Left ventricle myocardium inferior (tissue), 1 donor: ENCODE measurements around the gene ZNF620. TPM values are rescaled to one million over a fixed set of nuclear protein-coding genes. Genes with fewer than 3 reads are reported as not detected.
"Not testable (repeated sequence)": the region's sequence is repeated elsewhere in the genome, so short reads cannot be mapped to it uniquely, and the experiment has no call there.

Experiments used
- DNase-seq: peaks from one replicate; pipeline ENCODE4 v3.0.0-alpha.2; 2020
- H3K27ac ChIP-seq: fragments of 200-600 bp; replicated peaks from 2 replicates; pipeline ENCODE4 v1.8.0; 2021
- H3K27me3 ChIP-seq: fragments of 200-600 bp; 2 replicates; pipeline ENCODE4 v1.8.0; 2021; ENCODE audit warnings: low read depth
- H3K36me3 ChIP-seq: fragments of 200-600 bp; 2 replicates; pipeline ENCODE4 v1.8.0; 2021
- H3K4me1 ChIP-seq: fragments of 200-600 bp; 2 replicates; pipeline ENCODE4 v1.8.0; 2021
- H3K4me3 ChIP-seq: fragments of 200-600 bp; 2 replicates; pipeline ENCODE4 v1.8.0; 2021; ENCODE audit warnings: mild to moderate bottlenecking, moderate library complexity
- H3K9me3 ChIP-seq: fragments of 200-600 bp; replicated peaks from 2 replicates; pipeline ENCODE4 v1.8.0; 2021
- CTCF ChIP-seq: fragments of 200-600 bp; IDR thresholded peaks from 2 replicates; pipeline ENCODE4 v1.8.0; 2021; ENCODE audit warnings: antibody characterized with exemption, mild to moderate bottlenecking, borderline replicate concordance
- intact Hi-C: fragments of 100-400 bp; cut with micrococcal nuclease; formaldehyde crosslinking; loops from one replicate; pipeline ENCODE4 v1.11.0; 2022
- long read RNA-seq: library from polyadenylated mRNA; unstranded; transcript quantifications from one replicate; pipeline ENCODE4 v2.0.0, GENCODE V29; 2021
- total RNA-seq: library from RNA; stranded (reverse); fragmentation: NEBNext Ultra II Directional; extraction: Animal tissue kit (Norgen Biotek cat#: 25700); gene quantifications from one replicate; pipeline ENCODE4 v1.2.1, GENCODE V29; 2021
- donor health status: DM: no; HTN: yes; CAD: no; lungs with severe emphysema.

ZNF620 gene
- total RNA-seq: 2.3 TPM
- long read RNA-seq, partial matches to known transcripts: 0 of 2 reads
- long read RNA-seq, other reads (novel, unspliced or antisense): 1 of 2 reads

- intact Hi-C loops: no loop called here
- Histone ChIP-seq H3K36me3 (peaks cover 16% of the 10 kb centered on the region), H3K9me3 (no peaks in the 10 kb centered on the region)
These were observed at the start of gene ZNF620 for GRCh38 chr3:40505599-40506462. Gene ZNF620 (plus strand): TSS chr3:40506039. CDS start chr3:40506353, 314 bp downstream.

GRCh38 chr3:40456279-40456939 lies 49.4 kb upstream of the ZNF620 start:
- H3K36me3 ChIP-seq: peaks cover 32% of the 10 kb centered on the region
- no peak for DNase-seq
- H3K27ac ChIP-seq: peak overlapping the region; percentile 90

More at GRCh38 chr3:40505599-40506462, at the start of gene ZNF620:
- Histone ChIP-seq H3K4me1 (peaks cover 27% of the 10 kb centered on the region), H3K27ac (peak within 1 kb of the TSS; percentile 84), H3K27me3 (no peaks in the 10 kb centered on the region), H3K4me3 (peak within 1 kb of the TSS; percentile 81)
- DNase-seq: peak; percentile 72
- TF ChIP-seq CTCF: peak; percentile 49

GRCh38 chr3:40456940-40457823 lies 48.7 kb upstream of the ZNF620 start, which contains the start of gene RPL14:
Gene RPL14 (plus strand): TSS chr3:40457339. CDS start chr3:40457472, 133 bp downstream.
- no peaks in the 10 kb centered on the region for H3K9me3 ChIP-seq
- H3K4me1 ChIP-seq: peaks cover 50% of the 10 kb centered on the region
- peak; percentile 96 for DNase-seq
- peak within 1 kb of the TSS; percentile 90 for H3K27ac ChIP-seq
- peak within 1 kb of the TSS; percentile 90 for H3K4me3 ChIP-seq
- H3K27me3 ChIP-seq: no peaks in the 10 kb centered on the region
- intact Hi-C loops: no loop called here
- peaks cover 40% of the 10 kb centered on the region for H3K36me3 ChIP-seq
- no peak for TF ChIP-seq CTCF

More at GRCh38 chr3:40456279-40456939, 49.4 kb upstream of the ZNF620 start:
- H3K4me1 ChIP-seq: peaks cover 54% of the 10 kb centered on the region
- H3K4me3 ChIP-seq: peak overlapping the region; percentile 90
- H3K27me3 ChIP-seq: no peaks in the 10 kb centered on the region
- no peaks in the 10 kb centered on the region for H3K9me3 ChIP-seq
- intact Hi-C loops: no loop called here
- no peak for TF ChIP-seq CTCF

GRCh38 chr3:40458473-40458872 lies 47.4 kb upstream of the ZNF620 start:
- Histone ChIP-seq H3K9me3 (no peaks in the 10 kb centered on the region), H3K36me3 (peaks cover 53% of the 10 kb centered on the region), H3K4me3 (peak overlapping the region; percentile 90), H3K27me3 (no peaks in the 10 kb centered on the region), H3K27ac (peak overlapping the region; percentile 90), H3K4me1 (peaks cover 40% of the 10 kb centered on the region)
- no peak for TF ChIP-seq CTCF
- intact Hi-C loops: no loop called here
- no peak for DNase-seq

GRCh38 chr3:40460481-40460880 lies 45.4 kb upstream of the ZNF620 start:
- H3K27me3 ChIP-seq, H3K27ac ChIP-seq, H3K4me3 ChIP-seq, intact Hi-C loops, DNase-seq, H3K9me3 ChIP-seq: not testable (repeated sequence)
- H3K36me3 ChIP-seq: peaks cover 66% of the 10 kb centered on the region
- peaks cover 33% of the 10 kb centered on the region for H3K4me1 ChIP-seq
